Measurements from ENCODE around the gene TMC3. TPM values are rescaled to one million over a fixed set of nuclear protein-coding genes. Genes with fewer than 3 reads are reported as not detected.

TMC3 gene
- total and polyA plus RNA-seq, 9 of the 15 experiments (the other 6 are each of a cell fraction or from before 2014, with no cell fraction given): 0.01 to 0.14 TPM; not detected in 7

DNA sequence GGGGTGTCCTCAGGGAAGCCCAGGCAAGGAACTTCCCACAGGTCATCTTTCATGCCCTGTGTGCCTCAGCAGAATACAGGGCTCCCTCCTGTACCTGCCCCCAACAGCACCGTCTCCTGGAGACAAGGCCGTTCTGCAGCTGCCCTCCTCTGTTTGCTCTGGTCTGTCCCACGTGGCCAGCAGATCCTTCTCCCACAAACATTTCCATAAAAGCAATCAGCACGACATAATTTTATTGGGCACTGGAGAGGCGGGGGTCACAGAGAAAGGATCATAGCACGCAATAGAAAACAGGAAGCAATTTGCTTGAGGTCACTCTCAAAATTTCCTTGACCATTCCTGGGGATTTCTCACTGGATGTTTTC, 79.5 kb downstream of the TMC3 start:
- Histone ChIP-seq H4K20me1 (replicated peaks; ENCODE audit: control insufficient read depth, insufficient read depth, low read length) (no peaks in the 10 kb centered on the region), H3K27me3 (ENCODE audit: control insufficient read depth in 2 of 2, insufficient read depth in 2 of 2, low read length in 2 of 2) (no peaks in the 10 kb centered on the region), H3K9me3 (replicated peaks; ENCODE audit: control insufficient read depth, insufficient read depth, low read depth, low read length) (no peaks in the 10 kb centered on the region), H3K9ac (ENCODE audit: insufficient read depth in 1 of 2, low read depth in 2 of 2, low read length in 2 of 2) (no peak overlapping the region), H3K36me3 (ENCODE audit: control insufficient read depth, insufficient read depth, low read length) (no peaks in the 10 kb centered on the region; the same call in 2 of the 3 replicates), H3K4me3 (no peak overlapping the region), H3K27ac (ENCODE audit: extremely low read depth, low read depth, low read length) (no peak overlapping the region), H3K9me1 (ENCODE audit: control insufficient read depth, insufficient read depth, low read length) (no peaks in the 10 kb centered on the region), H3K4me1 (replicated peaks in 1 of 2; ENCODE audit: control insufficient read depth in 2 of 2, insufficient read depth in 2 of 2, low read length in 2 of 2) (no peaks in the 10 kb centered on the region), H3K4me2 (ENCODE audit: insufficient read depth, low read length) (no peak overlapping the region), H2AFZ (ENCODE audit: low read depth, low read length) (no peak overlapping the region), H3K79me2 (ENCODE audit: control insufficient read depth, insufficient read depth, low read length) (no peaks in the 10 kb centered on the region)
- 48% methylated on average over 6 of the region's 6 CpGs for WGBS (ENCODE audit: insufficient coverage, low coverage, missing lambda C conversion rate)
- no peak for DNase-seq (ENCODE audit: extremely low read depth in 1 of 4, low spot score in 3 of 4)
- no peak for TF ChIP-seq SOX6 (IDR thresholded peaks at IDR 0.05)
- TF ChIP-seq MIER1 (IDR thresholded peaks at IDR 0.05; ENCODE audit: low read depth): no peak
- TF ChIP-seq RFX1 (IDR thresholded peaks at IDR 0.05): peak; percentile 20; the same call in 1 of the 2 replicates
- TF ChIP-seq, protein P1, sequence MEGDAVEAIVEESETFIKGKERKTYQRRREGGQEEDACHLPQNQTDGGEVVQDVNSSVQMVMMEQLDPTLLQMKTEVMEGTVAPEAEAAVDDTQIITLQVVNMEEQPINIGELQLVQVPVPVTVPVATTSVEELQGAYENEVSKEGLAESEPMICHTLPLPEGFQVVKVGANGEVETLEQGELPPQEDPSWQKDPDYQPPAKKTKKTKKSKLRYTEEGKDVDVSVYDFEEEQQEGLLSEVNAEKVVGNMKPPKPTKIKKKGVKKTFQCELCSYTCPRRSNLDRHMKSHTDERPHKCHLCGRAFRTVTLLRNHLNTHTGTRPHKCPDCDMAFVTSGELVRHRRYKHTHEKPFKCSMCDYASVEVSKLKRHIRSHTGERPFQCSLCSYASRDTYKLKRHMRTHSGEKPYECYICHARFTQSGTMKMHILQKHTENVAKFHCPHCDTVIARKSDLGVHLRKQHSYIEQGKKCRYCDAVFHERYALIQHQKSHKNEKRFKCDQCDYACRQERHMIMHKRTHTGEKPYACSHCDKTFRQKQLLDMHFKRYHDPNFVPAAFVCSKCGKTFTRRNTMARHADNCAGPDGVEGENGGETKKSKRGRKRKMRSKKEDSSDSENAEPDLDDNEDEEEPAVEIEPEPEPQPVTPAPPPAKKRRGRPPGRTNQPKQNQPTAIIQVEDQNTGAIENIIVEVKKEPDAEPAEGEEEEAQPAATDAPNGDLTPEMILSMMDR (IDR thresholded peaks at IDR 0.05 in 2 of 3, conservative IDR thresholded peaks at IDR 0.05 in 1 of 3; ENCODE audit: insufficient read depth in 2 of 3, low read depth in 1 of 3, low read length in 3 of 3): peak in 1 of 3 experiments; percentile 20; a peak in 1 of 6 replicates
- in situ Hi-C loops (cut with MboI): no loop called here
- FAIRE-seq: peak; percentile 26
- ATAC-seq: peak; percentile 66; the same call in 2 of the 3 replicates
- CTCF ChIA-PET (ENCODE audit: low intra/inter-chr PET ratio): no interaction called here
- intact Hi-C loops (cut with micrococcal nuclease): no loop called here
- BruUV-seq (replicated peaks): no TSS peak
- POLR2A ChIA-PET: no interaction called here
